ENCODE measurements around the gene ADGRV1. TPM values are rescaled to one million over a fixed set of nuclear protein-coding genes. Genes with fewer than 3 reads are reported as not detected.

Gene ADGRV1
- total RNA-seq, 1 donor from 2014 or later: not detected

DNA sequence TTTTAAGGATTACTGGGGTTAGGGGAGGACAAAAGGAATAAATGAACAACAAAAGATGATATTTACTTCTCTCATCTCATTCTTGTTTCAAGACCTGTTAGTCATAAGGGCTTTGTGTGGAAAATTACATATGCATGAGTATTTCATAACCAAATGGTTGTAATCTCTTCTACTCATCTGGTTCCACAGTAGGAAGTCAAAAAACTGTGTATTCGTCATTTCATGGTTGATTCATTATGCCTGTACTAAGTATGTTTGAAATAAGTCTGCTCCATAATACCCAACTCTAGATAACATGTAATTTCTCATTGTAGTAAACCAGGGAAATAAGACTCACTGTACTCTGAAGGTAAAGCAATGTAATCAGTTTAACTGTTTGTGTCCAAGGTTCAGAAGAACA, 611.7 kb downstream of the ADGRV1 start:
- no peak overlapping the region for H3K27ac ChIP-seq (replicated peaks)
- no peak overlapping the region for H3K4me3 ChIP-seq

DNA sequence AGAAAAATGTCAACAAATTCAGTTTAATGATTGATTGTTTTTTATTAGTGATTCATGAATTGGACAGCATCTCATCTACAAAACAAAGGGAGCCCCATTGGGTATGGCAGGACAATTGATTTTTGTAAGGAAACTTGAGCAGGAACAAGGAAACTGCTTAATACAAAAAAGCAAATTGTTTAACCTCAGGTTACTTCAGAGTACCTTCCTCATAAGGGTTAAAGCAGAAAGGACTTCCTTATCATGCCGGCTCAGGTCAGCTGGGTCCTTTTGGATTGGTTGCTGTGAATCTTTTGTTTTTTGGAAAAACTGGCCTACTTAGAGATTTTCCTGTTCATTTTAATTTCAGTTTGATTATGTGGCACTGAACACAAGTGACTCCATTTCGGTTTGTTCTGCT, 612.7 kb downstream of the ADGRV1 start:
- no peak for DNase-seq
- Histone ChIP-seq H3K9me3 (replicated peaks) (no peaks in the 10 kb centered on the region), H3K4me3 (no peak overlapping the region), H3K36me3 (no peaks in the 10 kb centered on the region), H3K27ac (replicated peaks) (no peak overlapping the region), H3K27me3 (ENCODE audit: low read depth) (no peaks in the 10 kb centered on the region), H3K4me1 (peaks cover 8% of the 10 kb centered on the region)
- TF ChIP-seq CTCF (IDR thresholded peaks at IDR 0.05; ENCODE audit: borderline replicate concordance): no peak
- intact Hi-C loops (cut with micrococcal nuclease): no loop called here

More for the DNA sequence above, 611.7 kb downstream of the ADGRV1 start:
- no peak for TF ChIP-seq CTCF (IDR thresholded peaks at IDR 0.05; ENCODE audit: borderline replicate concordance)
- Histone ChIP-seq H3K27me3 (ENCODE audit: low read depth) (no peaks in the 10 kb centered on the region), H3K4me1 (no peaks in the 10 kb centered on the region), H3K9me3 (replicated peaks) (no peaks in the 10 kb centered on the region), H3K36me3 (no peaks in the 10 kb centered on the region)
- no peak for DNase-seq
- intact Hi-C loops (cut with micrococcal nuclease): no loop called here

DNA sequence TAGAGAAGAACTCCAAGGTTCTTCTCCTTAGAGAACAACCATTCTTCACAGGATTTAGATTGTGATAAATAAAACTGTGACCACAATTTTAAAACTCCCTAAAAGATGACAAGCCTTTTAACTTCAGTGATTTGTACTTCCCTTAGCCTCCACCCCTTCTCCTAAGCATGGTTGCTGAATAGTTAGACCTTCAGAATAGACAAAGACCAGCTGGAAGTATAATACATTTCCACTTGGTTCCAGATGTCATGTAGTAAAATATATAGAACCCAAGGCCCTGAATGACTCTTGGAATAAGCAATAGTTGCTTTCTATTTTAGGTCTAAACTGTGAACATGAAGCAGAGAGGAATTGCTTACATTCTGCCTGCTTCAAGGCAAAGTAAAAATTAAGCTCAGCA, 615.8 kb downstream of the ADGRV1 start:
- Histone ChIP-seq H3K36me3 (no peaks in the 10 kb centered on the region), H3K9me3 (replicated peaks) (no peaks in the 10 kb centered on the region), H3K27me3 (ENCODE audit: low read depth) (no peaks in the 10 kb centered on the region), H3K4me1 (peaks cover 12% of the 10 kb centered on the region), H3K4me3 (no peak overlapping the region), H3K27ac (replicated peaks) (no peak overlapping the region)
- TF ChIP-seq CTCF (IDR thresholded peaks at IDR 0.05; ENCODE audit: borderline replicate concordance): no peak
- intact Hi-C loops (cut with micrococcal nuclease): no loop called here
- no peak for DNase-seq

GRCh38 chr5:91175708-91176107, 617.1 kb downstream of the ADGRV1 start:
- no peaks in the 10 kb centered on the region for H3K36me3 ChIP-seq
- H3K4me1 ChIP-seq: peaks cover 12% of the 10 kb centered on the region
- no peak overlapping the region for H3K27ac ChIP-seq (replicated peaks)
- intact Hi-C loops (cut with micrococcal nuclease): no loop called here
- no peaks in the 10 kb centered on the region for H3K27me3 ChIP-seq (ENCODE audit: low read depth)
- H3K9me3 ChIP-seq (replicated peaks): no peaks in the 10 kb centered on the region
- DNase-seq: no peak
- no peak overlapping the region for H3K4me3 ChIP-seq
- TF ChIP-seq CTCF (IDR thresholded peaks at IDR 0.05; ENCODE audit: borderline replicate concordance): no peak

GRCh38 chr5:91176288-91177016, 617.9 kb downstream of the ADGRV1 start:
- Histone ChIP-seq H3K36me3 (no peaks in the 10 kb centered on the region), H3K27me3 (ENCODE audit: low read depth) (no peaks in the 10 kb centered on the region), H3K9me3 (replicated peaks) (no peaks in the 10 kb centered on the region), H3K4me1 (peaks cover 12% of the 10 kb centered on the region), H3K4me3 (no peak overlapping the region), H3K27ac (replicated peaks) (no peak overlapping the region)
- no peak for TF ChIP-seq CTCF (IDR thresholded peaks at IDR 0.05; ENCODE audit: borderline replicate concordance)
- intact Hi-C loops (cut with micrococcal nuclease): no loop called here
- no peak for DNase-seq

Data from left ventricle myocardium inferior (tissue), 1 donor.